ENCODE measurements around the gene PIGL.

The PIGL gene

DNA sequence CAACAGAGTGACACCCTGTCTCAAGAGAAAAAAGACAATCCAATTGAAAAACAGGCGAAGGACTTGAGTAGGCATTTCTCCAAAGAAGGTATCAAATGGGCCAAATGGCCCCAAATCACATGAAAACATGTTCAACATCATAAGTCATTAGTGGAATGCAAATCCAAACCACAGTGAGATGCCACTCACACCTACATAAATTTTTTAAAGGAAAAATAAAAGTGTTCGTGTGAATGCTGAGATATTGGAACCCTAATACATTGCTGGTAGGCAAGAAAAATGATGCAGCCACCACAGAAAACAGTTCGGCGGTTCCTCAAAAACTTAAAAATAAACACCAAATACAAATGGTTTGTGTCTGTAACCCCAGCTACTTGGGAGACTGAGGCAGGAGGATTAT is 45.2 kb downstream of the PIGL start:
- no peaks in the 10 kb centered on the region for H3K27me3 ChIP-seq (ENCODE audit: insufficient read depth, low read length, poor library complexity, severe bottlenecking)
- H3K36me3 ChIP-seq (ENCODE audit: insufficient read depth, low read length) = no peaks in the 10 kb centered on the region
- H3F3A ChIP-seq (ENCODE audit: low read depth) = no peaks in the 10 kb centered on the region
- H2AFZ ChIP-seq (ENCODE audit: low read length) = no peak overlapping the region
- H4K20me1 ChIP-seq (ENCODE audit: insufficient read depth, low read length, poor library complexity, severe bottlenecking) = no peaks in the 10 kb centered on the region
- no peak overlapping the region for H3K9ac ChIP-seq (ENCODE audit: low read depth, low read length, poor library complexity, severe bottlenecking)
- no peaks in the 10 kb centered on the region for H3K9me2 ChIP-seq (replicated peaks; ENCODE audit: low read depth, low read length)
- no peak overlapping the region for H3K4me2 ChIP-seq (ENCODE audit: low read depth, low read length, poor library complexity, severe bottlenecking)
- H3K4me1 ChIP-seq (ENCODE audit: insufficient read depth, low read length, poor library complexity, severe bottlenecking) = peaks cover 1% of the 10 kb centered on the region
- H3K9me3 ChIP-seq (ENCODE audit: insufficient read depth, low read depth, low read length) = peaks cover 3% of the 10 kb centered on the region; the same call in 1 of the 2 replicates
- no peak overlapping the region for H3K4me3 ChIP-seq (ENCODE audit: low read length, poor library complexity, severe bottlenecking)
- no peak for TF ChIP-seq EZH2phosphoT487 (IDR thresholded peaks at IDR 0.05; ENCODE audit: borderline replicate concordance)
- TF ChIP-seq, protein P1, sequence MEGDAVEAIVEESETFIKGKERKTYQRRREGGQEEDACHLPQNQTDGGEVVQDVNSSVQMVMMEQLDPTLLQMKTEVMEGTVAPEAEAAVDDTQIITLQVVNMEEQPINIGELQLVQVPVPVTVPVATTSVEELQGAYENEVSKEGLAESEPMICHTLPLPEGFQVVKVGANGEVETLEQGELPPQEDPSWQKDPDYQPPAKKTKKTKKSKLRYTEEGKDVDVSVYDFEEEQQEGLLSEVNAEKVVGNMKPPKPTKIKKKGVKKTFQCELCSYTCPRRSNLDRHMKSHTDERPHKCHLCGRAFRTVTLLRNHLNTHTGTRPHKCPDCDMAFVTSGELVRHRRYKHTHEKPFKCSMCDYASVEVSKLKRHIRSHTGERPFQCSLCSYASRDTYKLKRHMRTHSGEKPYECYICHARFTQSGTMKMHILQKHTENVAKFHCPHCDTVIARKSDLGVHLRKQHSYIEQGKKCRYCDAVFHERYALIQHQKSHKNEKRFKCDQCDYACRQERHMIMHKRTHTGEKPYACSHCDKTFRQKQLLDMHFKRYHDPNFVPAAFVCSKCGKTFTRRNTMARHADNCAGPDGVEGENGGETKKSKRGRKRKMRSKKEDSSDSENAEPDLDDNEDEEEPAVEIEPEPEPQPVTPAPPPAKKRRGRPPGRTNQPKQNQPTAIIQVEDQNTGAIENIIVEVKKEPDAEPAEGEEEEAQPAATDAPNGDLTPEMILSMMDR (conservative IDR thresholded peaks at IDR 0.05; ENCODE audit: low read length) = no peak
- no peaks in the 10 kb centered on the region for H3K79me2 ChIP-seq (ENCODE audit: insufficient read depth, low read length)

GRCh38 chr17:16267174-16267573 is 50.2 kb downstream of the PIGL start:
- H3K9ac ChIP-seq (ENCODE audit: low read depth, low read length, poor library complexity, severe bottlenecking) = no peak overlapping the region
- H3K9me2 ChIP-seq (replicated peaks; ENCODE audit: low read depth, low read length) = no peaks in the 10 kb centered on the region
- no peaks in the 10 kb centered on the region for H3K79me2 ChIP-seq (ENCODE audit: insufficient read depth, low read length)
- H3K36me3 ChIP-seq (ENCODE audit: insufficient read depth, low read length) = no peaks in the 10 kb centered on the region
- TF ChIP-seq EZH2phosphoT487 (IDR thresholded peaks at IDR 0.05; ENCODE audit: borderline replicate concordance) = no peak
- TF ChIP-seq, protein P1 (conservative IDR thresholded peaks at IDR 0.05; ENCODE audit: low read length) = no peak
- no peaks in the 10 kb centered on the region for H3F3A ChIP-seq (ENCODE audit: low read depth)
- no peak overlapping the region for H2AFZ ChIP-seq (ENCODE audit: low read length)
- H3K9me3 ChIP-seq (ENCODE audit: insufficient read depth, low read depth, low read length) = no peaks in the 10 kb centered on the region
- no peak overlapping the region for H3K4me3 ChIP-seq (ENCODE audit: low read length, poor library complexity, severe bottlenecking)
- H4K20me1 ChIP-seq (ENCODE audit: insufficient read depth, low read length, poor library complexity, severe bottlenecking) = no peaks in the 10 kb centered on the region
- H3K4me1 ChIP-seq (ENCODE audit: insufficient read depth, low read length, poor library complexity, severe bottlenecking) = peaks cover 14% of the 10 kb centered on the region
- H3K27me3 ChIP-seq (ENCODE audit: insufficient read depth, low read length, poor library complexity, severe bottlenecking) = no peaks in the 10 kb centered on the region
- H3K4me2 ChIP-seq (ENCODE audit: low read depth, low read length, poor library complexity, severe bottlenecking) = no peak overlapping the region

DNA sequence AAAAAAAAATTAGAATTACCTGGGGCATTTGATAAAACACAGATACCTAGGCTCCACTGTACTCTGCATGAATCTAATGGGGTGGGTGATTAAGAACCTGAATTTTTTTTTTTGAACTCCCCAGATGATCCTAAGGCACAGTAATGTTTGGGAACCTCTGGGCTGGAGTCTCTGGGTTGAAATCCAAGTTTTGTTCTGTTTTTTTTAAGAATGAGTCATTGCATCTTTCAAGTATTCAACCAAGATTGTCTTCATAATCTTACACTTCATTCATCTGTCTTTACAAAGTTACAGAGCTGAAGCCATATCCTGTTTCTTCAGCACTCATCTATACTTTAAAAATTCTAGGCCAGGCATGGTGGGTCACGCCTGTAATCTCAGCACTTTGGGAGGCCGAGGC is 52.6 kb downstream of the PIGL start:
- no peak overlapping the region for H3K9ac ChIP-seq (ENCODE audit: low read depth, low read length, poor library complexity, severe bottlenecking)
- no peaks in the 10 kb centered on the region for H3K79me2 ChIP-seq (ENCODE audit: insufficient read depth, low read length)
- no peaks in the 10 kb centered on the region for H3F3A ChIP-seq (ENCODE audit: low read depth)
- H3K27me3 ChIP-seq (ENCODE audit: insufficient read depth, low read length, poor library complexity, severe bottlenecking) = no peaks in the 10 kb centered on the region
- H3K36me3 ChIP-seq (ENCODE audit: insufficient read depth, low read length) = no peaks in the 10 kb centered on the region
- TF ChIP-seq EZH2phosphoT487 (IDR thresholded peaks at IDR 0.05; ENCODE audit: borderline replicate concordance) = no peak
- TF ChIP-seq, protein P1 (conservative IDR thresholded peaks at IDR 0.05; ENCODE audit: low read length) = no peak
- no peak overlapping the region for H3K4me2 ChIP-seq (ENCODE audit: low read depth, low read length, poor library complexity, severe bottlenecking)
- no peak overlapping the region for H2AFZ ChIP-seq (ENCODE audit: low read length)
- no peaks in the 10 kb centered on the region for H3K9me2 ChIP-seq (replicated peaks; ENCODE audit: low read depth, low read length)
- H3K4me3 ChIP-seq (ENCODE audit: low read length, poor library complexity, severe bottlenecking) = no peak overlapping the region
- no peaks in the 10 kb centered on the region for H4K20me1 ChIP-seq (ENCODE audit: insufficient read depth, low read length, poor library complexity, severe bottlenecking)
- peaks cover 14% of the 10 kb centered on the region for H3K4me1 ChIP-seq (ENCODE audit: insufficient read depth, low read length, poor library complexity, severe bottlenecking)
- H3K9me3 ChIP-seq (ENCODE audit: insufficient read depth, low read depth, low read length) = no peaks in the 10 kb centered on the region
